Parathyroid adenoma (tissue), 2 donors: ENCODE measurements around the gene ZNF236.
A peak's percentile ranks its signal among the peaks of the same experiment; 100 is the strongest.

Experiments used
- H2AFZ ChIP-seq: fragments of 300-600 bp; sonication (generic); one replicate; pipeline ENCODE4 v1.7.0; 2017; ENCODE audit warnings: antibody characterized with exemption, mild to moderate bottlenecking
- H3K27ac ChIP-seq: fragments of 300-600 bp; sonication (generic); one replicate; pipeline ENCODE4 v1.7.0; 2017
- H3K27me3 ChIP-seq: fragments of 300-600 bp; sonication (generic); one replicate; pipeline ENCODE4 v1.7.0; 2017; ENCODE audit warnings: low read length; ENCODE audit not compliant: control insufficient read depth, insufficient read depth
- H3K36me3 ChIP-seq: fragments of 300-600 bp; sonication (generic); one replicate; pipeline ENCODE4 v1.7.0; 2017; ENCODE audit warnings: low read length; ENCODE audit not compliant: control insufficient read depth, insufficient read depth
- H3K4me1 ChIP-seq: fragments of 300-600 bp; sonication (generic); one replicate; pipeline ENCODE4 v1.7.0; 2017; ENCODE audit warnings: control low read depth
- H3K4me2 ChIP-seq: fragments of 300-600 bp; sonication (generic); one replicate; pipeline ENCODE4 v1.7.0; 2017; ENCODE audit warnings: low read length
- H3K4me3 ChIP-seq: fragments of 300-600 bp; sonication (generic); one replicate; pipeline ENCODE4 v1.7.0; 2017; ENCODE audit warnings: low read depth, low read length
- H3K79me2 ChIP-seq: fragments of 300-600 bp; sonication (generic); one replicate; pipeline ENCODE4 v1.7.0; 2017; ENCODE audit warnings: control low read depth
- H3K9ac ChIP-seq: fragments of 300-600 bp; sonication (generic); one replicate; pipeline ENCODE4 v1.7.0; 2017; ENCODE audit warnings: mild to moderate bottlenecking
- H3K9me3 ChIP-seq: fragments of 300-600 bp; sonication (generic); one replicate; pipeline ENCODE4 v1.7.0; 2017; ENCODE audit warnings: low read length; ENCODE audit not compliant: control insufficient read depth
- CTCF ChIP-seq: fragments of 300-600 bp; sonication (generic); IDR thresholded peaks from one replicate; pipeline ENCODE4 v1.7.0; 2017; ENCODE audit warnings: antibody characterized with exemption, mild to moderate bottlenecking
- donor health status: primary hyperparathyroidism.

Gene ZNF236

GRCh38 chr18:76874642-76875389, 52.5 kb downstream of the ZNF236 start:
- Histone ChIP-seq H3K4me1 (no peaks in the 10 kb centered on the region), H2AFZ (no peak overlapping the region), H3K36me3 (no peaks in the 10 kb centered on the region), H3K4me2 (no peak overlapping the region), H3K9me3 (no peaks in the 10 kb centered on the region), H3K9ac (no peak overlapping the region), H3K4me3 (no peak overlapping the region), H3K79me2 (no peaks in the 10 kb centered on the region), H3K27me3 (no peaks in the 10 kb centered on the region), H3K27ac (no peak overlapping the region)
- no peak for TF ChIP-seq CTCF

GRCh38 chr18:76875390-76876325, 53.3 kb downstream of the ZNF236 start:
- Histone ChIP-seq H3K4me3 (no peak overlapping the region), H3K9me3 (no peaks in the 10 kb centered on the region), H3K9ac (no peak overlapping the region), H3K4me1 (no peaks in the 10 kb centered on the region), H2AFZ (no peak overlapping the region), H3K27me3 (no peaks in the 10 kb centered on the region), H3K36me3 (no peaks in the 10 kb centered on the region), H3K4me2 (no peak overlapping the region), H3K79me2 (no peaks in the 10 kb centered on the region), H3K27ac (no peak overlapping the region)
- TF ChIP-seq CTCF: peak; percentile 69

GRCh38 chr18:76878426-76878825, 56.1 kb downstream of the ZNF236 start:
- Histone ChIP-seq H3K36me3 (no peaks in the 10 kb centered on the region), H3K9ac (no peak overlapping the region)
- TF ChIP-seq CTCF: no peak

GRCh38 chr18:76880026-76880425, 57.7 kb downstream of the ZNF236 start:
- no peak overlapping the region for H3K9ac ChIP-seq
- no peaks in the 10 kb centered on the region for H3K9me3 ChIP-seq
- H3K79me2 ChIP-seq: no peaks in the 10 kb centered on the region
- no peak overlapping the region for H3K27ac ChIP-seq
- H3K27me3 ChIP-seq: no peaks in the 10 kb centered on the region
- H3K4me1 ChIP-seq: no peaks in the 10 kb centered on the region
- TF ChIP-seq CTCF: no peak
- no peak overlapping the region for H3K4me2 ChIP-seq
- H3K4me3 ChIP-seq: no peak overlapping the region
- H2AFZ ChIP-seq: no peak overlapping the region
- no peaks in the 10 kb centered on the region for H3K36me3 ChIP-seq

More at GRCh38 chr18:76878426-76878825, 56.1 kb downstream of the ZNF236 start:
- Histone ChIP-seq H3K4me1 (no peaks in the 10 kb centered on the region), H2AFZ (no peak overlapping the region), H3K27me3 (no peaks in the 10 kb centered on the region), H3K79me2 (no peaks in the 10 kb centered on the region), H3K27ac (no peak overlapping the region), H3K4me3 (no peak overlapping the region), H3K9me3 (no peaks in the 10 kb centered on the region), H3K4me2 (no peak overlapping the region)
